ENCODE data around the gene PLEKHG1.

DNA sequence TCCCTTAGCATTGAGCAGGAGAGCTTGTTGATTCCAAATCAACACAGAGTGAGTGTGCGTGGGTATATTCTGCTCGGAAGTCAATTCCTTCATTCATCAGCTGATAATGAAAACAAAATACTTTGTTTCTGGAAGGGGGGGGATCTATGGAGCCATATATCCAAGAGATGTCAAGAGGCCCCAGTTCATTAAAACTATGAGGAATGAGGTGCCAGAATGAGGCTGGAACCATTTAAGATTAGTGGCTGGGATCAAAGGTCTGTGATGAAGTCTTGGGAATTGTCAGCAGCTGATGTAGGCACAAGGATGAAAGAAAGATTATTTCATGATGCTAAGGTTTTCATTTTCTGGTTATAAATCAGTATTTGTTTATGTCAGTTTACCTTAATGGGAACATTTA, 30.5 kb upstream of the PLEKHG1 start:
- TF ChIP-seq, protein P1, sequence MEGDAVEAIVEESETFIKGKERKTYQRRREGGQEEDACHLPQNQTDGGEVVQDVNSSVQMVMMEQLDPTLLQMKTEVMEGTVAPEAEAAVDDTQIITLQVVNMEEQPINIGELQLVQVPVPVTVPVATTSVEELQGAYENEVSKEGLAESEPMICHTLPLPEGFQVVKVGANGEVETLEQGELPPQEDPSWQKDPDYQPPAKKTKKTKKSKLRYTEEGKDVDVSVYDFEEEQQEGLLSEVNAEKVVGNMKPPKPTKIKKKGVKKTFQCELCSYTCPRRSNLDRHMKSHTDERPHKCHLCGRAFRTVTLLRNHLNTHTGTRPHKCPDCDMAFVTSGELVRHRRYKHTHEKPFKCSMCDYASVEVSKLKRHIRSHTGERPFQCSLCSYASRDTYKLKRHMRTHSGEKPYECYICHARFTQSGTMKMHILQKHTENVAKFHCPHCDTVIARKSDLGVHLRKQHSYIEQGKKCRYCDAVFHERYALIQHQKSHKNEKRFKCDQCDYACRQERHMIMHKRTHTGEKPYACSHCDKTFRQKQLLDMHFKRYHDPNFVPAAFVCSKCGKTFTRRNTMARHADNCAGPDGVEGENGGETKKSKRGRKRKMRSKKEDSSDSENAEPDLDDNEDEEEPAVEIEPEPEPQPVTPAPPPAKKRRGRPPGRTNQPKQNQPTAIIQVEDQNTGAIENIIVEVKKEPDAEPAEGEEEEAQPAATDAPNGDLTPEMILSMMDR (IDR thresholded peaks at IDR 0.05; ENCODE audit: poor library complexity, severe bottlenecking): no peak
- no peak for TF ChIP-seq RAD21 (conservative IDR thresholded peaks at IDR 0.05)

All from neural cell (in vitro differentiated cells).